ENCODE measurements around the gene DUS1L.

DUS1L gene

GRCh38 chr17:82081546-82081945 is 15.9 kb upstream of the DUS1L start:
- no peak overlapping the region for H3K4me2 ChIP-seq (ENCODE audit: low read length)
- no peaks in the 10 kb centered on the region for H3K79me2 ChIP-seq (ENCODE audit: low read length)
- peaks cover 21% of the 10 kb centered on the region for H4K20me1 ChIP-seq (ENCODE audit: insufficient read depth, low read length)
- no peak overlapping the region for H3K4me3 ChIP-seq (ENCODE audit: low read length)
- no peaks in the 10 kb centered on the region for H3K9me3 ChIP-seq (ENCODE audit: insufficient read depth, low read length)
- no peak overlapping the region for H3K27ac ChIP-seq (ENCODE audit: low read length)
- TF ChIP-seq EZH2phosphoT487 (IDR thresholded peaks at IDR 0.05; ENCODE audit: low read depth) (no peak), CTCF (IDR thresholded peaks at IDR 0.05; ENCODE audit: low read depth, low read length) (no peak)
- H3K9ac ChIP-seq (ENCODE audit: low read length), result no peak overlapping the region
- H2AFZ ChIP-seq (ENCODE audit: low read depth, low read length), result no peak overlapping the region
- H3K36me3 ChIP-seq (replicated peaks; ENCODE audit: low read depth, low read length), result peaks cover 63% of the 10 kb centered on the region
- H3K4me1 ChIP-seq (ENCODE audit: low read length), result no peaks in the 10 kb centered on the region
- H3K27me3 ChIP-seq (ENCODE audit: low read depth, low read length), result no peaks in the 10 kb centered on the region

- Histone ChIP-seq H3K4me3 (ENCODE audit: low read length) (no peak overlapping the region), H4K20me1 (ENCODE audit: insufficient read depth, low read length) (peaks cover 17% of the 10 kb centered on the region), H2AFZ (ENCODE audit: low read depth, low read length) (no peak overlapping the region), H3K4me2 (ENCODE audit: low read length) (no peak overlapping the region), H3K27me3 (ENCODE audit: low read depth, low read length) (no peaks in the 10 kb centered on the region), H3K4me1 (ENCODE audit: low read length) (no peaks in the 10 kb centered on the region), H3K79me2 (ENCODE audit: low read length) (no peaks in the 10 kb centered on the region), H3K9me3 (ENCODE audit: insufficient read depth, low read length) (no peaks in the 10 kb centered on the region), H3K9ac (ENCODE audit: low read length) (no peak overlapping the region), H3K27ac (ENCODE audit: low read length) (no peak overlapping the region), H3K36me3 (replicated peaks; ENCODE audit: low read depth, low read length) (peaks cover 57% of the 10 kb centered on the region)
- TF ChIP-seq CTCF (IDR thresholded peaks at IDR 0.05; ENCODE audit: low read depth, low read length) (no peak), EZH2phosphoT487 (IDR thresholded peaks at IDR 0.05; ENCODE audit: low read depth) (no peak)
Observed at GRCh38 chr17:82080789-82081464, 15.3 kb upstream of the DUS1L start.

- H3K4me3 ChIP-seq (ENCODE audit: low read length), result no peak overlapping the region
- H3K27me3 ChIP-seq (ENCODE audit: low read depth, low read length), result no peaks in the 10 kb centered on the region
- H3K9ac ChIP-seq (ENCODE audit: low read length), result no peak overlapping the region
- no peaks in the 10 kb centered on the region for H3K79me2 ChIP-seq (ENCODE audit: low read length)
- peaks cover 17% of the 10 kb centered on the region for H4K20me1 ChIP-seq (ENCODE audit: insufficient read depth, low read length)
- TF ChIP-seq CTCF (IDR thresholded peaks at IDR 0.05; ENCODE audit: low read depth, low read length) (no peak), EZH2phosphoT487 (IDR thresholded peaks at IDR 0.05; ENCODE audit: low read depth) (no peak)
- H3K4me1 ChIP-seq (ENCODE audit: low read length), result no peaks in the 10 kb centered on the region
- H3K36me3 ChIP-seq (replicated peaks; ENCODE audit: low read depth, low read length), result peaks cover 52% of the 10 kb centered on the region
- H2AFZ ChIP-seq (ENCODE audit: low read depth, low read length), result no peak overlapping the region
- H3K27ac ChIP-seq (ENCODE audit: low read length), result no peak overlapping the region
- no peak overlapping the region for H3K4me2 ChIP-seq (ENCODE audit: low read length)
- H3K9me3 ChIP-seq (ENCODE audit: insufficient read depth, low read length), result no peaks in the 10 kb centered on the region
Observed at GRCh38 chr17:82080048-82080788, 14.6 kb upstream of the DUS1L start.

- TF ChIP-seq EZH2phosphoT487 (IDR thresholded peaks at IDR 0.05; ENCODE audit: low read depth) (no peak), CTCF (IDR thresholded peaks at IDR 0.05; ENCODE audit: low read depth, low read length) (no peak)
- Histone ChIP-seq H3K9ac (ENCODE audit: low read length) (no peak overlapping the region), H3K4me2 (ENCODE audit: low read length) (no peak overlapping the region), H3K27ac (ENCODE audit: low read length) (no peak overlapping the region), H3K36me3 (replicated peaks; ENCODE audit: low read depth, low read length) (peaks cover 48% of the 10 kb centered on the region), H2AFZ (ENCODE audit: low read depth, low read length) (no peak overlapping the region), H4K20me1 (ENCODE audit: insufficient read depth, low read length) (peaks cover 17% of the 10 kb centered on the region), H3K27me3 (ENCODE audit: low read depth, low read length) (no peaks in the 10 kb centered on the region), H3K4me1 (ENCODE audit: low read length) (no peaks in the 10 kb centered on the region), H3K9me3 (ENCODE audit: insufficient read depth, low read length) (no peaks in the 10 kb centered on the region), H3K79me2 (ENCODE audit: low read length) (no peaks in the 10 kb centered on the region), H3K4me3 (ENCODE audit: low read length) (no peak overlapping the region)
Observed at GRCh38 chr17:82079001-82079677, 13.5 kb upstream of the DUS1L start.
